ENCODE data around the gene PRR7.

DNA sequence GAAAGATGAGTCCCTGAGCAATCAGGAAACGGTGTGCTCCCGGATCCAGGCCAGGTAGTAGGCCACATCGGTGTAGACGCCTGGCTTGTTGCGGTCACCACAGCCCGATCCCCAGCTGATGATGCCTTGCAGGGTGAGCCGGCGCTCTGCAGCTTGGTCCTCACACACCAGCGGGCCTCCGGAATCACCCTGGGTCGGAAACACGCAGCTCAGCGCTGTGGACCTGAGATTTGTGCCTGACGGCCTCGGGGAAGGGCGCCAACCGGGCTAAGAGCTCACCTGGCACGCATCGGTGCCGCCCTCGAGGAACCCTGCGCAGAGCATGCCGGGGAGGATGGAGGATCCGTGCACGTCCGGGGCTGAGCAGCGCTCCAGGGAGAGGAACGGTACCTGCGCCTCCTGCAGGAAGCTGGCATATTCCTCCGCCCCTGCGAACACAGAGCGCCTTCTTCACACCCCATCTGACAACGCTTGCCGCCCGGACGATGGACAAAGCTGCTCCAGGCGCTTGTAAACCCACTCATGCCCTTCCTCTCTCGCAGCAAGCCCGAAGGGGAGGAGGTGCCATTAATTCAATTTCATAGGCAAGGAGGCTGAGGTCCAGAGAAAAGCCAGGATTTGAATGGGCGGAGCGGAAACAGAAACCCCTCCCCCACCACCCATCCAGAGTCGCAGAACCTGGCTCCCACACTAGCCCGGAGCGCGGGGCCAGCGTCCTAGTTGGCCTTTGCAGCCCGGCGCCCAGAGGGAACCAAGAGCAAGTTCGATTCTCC is 44.2 kb upstream of the PRR7 start:
- TF ChIP-seq TAF1 (IDR thresholded peaks at IDR 0.05; ENCODE audit: borderline replicate concordance, low read depth, low read length) (no peak), POLR2A (IDR thresholded peaks at IDR 0.05; ENCODE audit: low read depth, low read length) (no peak), POLR2AphosphoS5 (IDR thresholded peaks at IDR 0.05; ENCODE audit: low read depth, low read length) (no peak)
